Activated gamma-delta T cell treated with anti-CD3 and anti-CD28 coated beads, Interleukin-2, amount 50 U/mL, for 16 hours (primary cell): ENCODE measurements around the gene PLEKHD1.
"Not testable (repeated sequence)": the region's sequence is repeated elsewhere in the genome, so short reads cannot be mapped to it uniquely, and the experiment has no call there.

ENCODE experiments used
- DNase-seq: peaks from one replicate; pipeline ENCODE4 v3.0.0-alpha.2; 2020; ENCODE audit warnings: low read depth

PLEKHD1 gene

GRCh38 chr14:69484444-69485314 lies at the start of gene PLEKHD1:
PLEKHD1 (plus strand) TSS chr14:69484728; CDS start chr14:69484966, 238 bp downstream.
- no peak for DNase-seq

GRCh38 chr14:69439521-69440270 lies 44.8 kb upstream of the PLEKHD1 start:
- no peak for DNase-seq

GRCh38 chr14:69441948-69442347 lies 42.6 kb upstream of the PLEKHD1 start:
- no peak for DNase-seq

GRCh38 chr14:69443296-69443805 lies 41.2 kb upstream of the PLEKHD1 start:
- DNase-seq: no peak

- no peak for DNase-seq
Observed at GRCh38 chr14:69449216-69449615, 35.3 kb upstream of the PLEKHD1 start.

GRCh38 chr14:69451941-69452340 lies 32.6 kb upstream of the PLEKHD1 start:
- DNase-seq: no peak

GRCh38 chr14:69458350-69458749 lies 26.2 kb upstream of the PLEKHD1 start:
- DNase-seq: no peak

GRCh38 chr14:69459122-69459521 lies 25.4 kb upstream of the PLEKHD1 start:
- DNase-seq: no peak

- peak; percentile 11 for DNase-seq
Observed at GRCh38 chr14:69460093-69460701, 24.3 kb upstream of the PLEKHD1 start.

- DNase-seq: no peak
Observed at GRCh38 chr14:69464379-69464778, 20.1 kb upstream of the PLEKHD1 start.

GRCh38 chr14:69464829-69465228 lies 19.7 kb upstream of the PLEKHD1 start:
- no peak for DNase-seq

GRCh38 chr14:69468949-69469348 lies 15.6 kb upstream of the PLEKHD1 start:
- DNase-seq: no peak

GRCh38 chr14:69471436-69471835 lies 13.1 kb upstream of the PLEKHD1 start:
- no peak for DNase-seq

GRCh38 chr14:69471916-69472315 lies 12.6 kb upstream of the PLEKHD1 start:
- no peak for DNase-seq

- no peak for DNase-seq
Observed at GRCh38 chr14:69473260-69473659, 11.3 kb upstream of the PLEKHD1 start.

- no peak for DNase-seq
Observed at GRCh38 chr14:69473946-69474345, 10.6 kb upstream of the PLEKHD1 start.

- DNase-seq: no peak
Observed at GRCh38 chr14:69475194-69475818, 9.2 kb upstream of the PLEKHD1 start.

GRCh38 chr14:69476824-69477450 lies 7.6 kb upstream of the PLEKHD1 start:
- DNase-seq: not testable (repeated sequence)

- DNase-seq: not testable (repeated sequence)
Observed at GRCh38 chr14:69478055-69478454, 6.5 kb upstream of the PLEKHD1 start.

- DNase-seq: no peak
Observed at GRCh38 chr14:69479696-69480095, 4.8 kb upstream of the PLEKHD1 start.

- DNase-seq: no peak
Observed at GRCh38 chr14:69480136-69480535, 4.4 kb upstream of the PLEKHD1 start.
